IPS-NIHi7 (cell line): ENCODE data around the gene TEX261.

Experiments used
- DNase-seq: peaks from one replicate; pipeline ENCODE4 v3.0.0; 2012; ENCODE audit warnings: mixed read lengths; ENCODE audit errors: extremely low spot score

TEX261 gene

DNA sequence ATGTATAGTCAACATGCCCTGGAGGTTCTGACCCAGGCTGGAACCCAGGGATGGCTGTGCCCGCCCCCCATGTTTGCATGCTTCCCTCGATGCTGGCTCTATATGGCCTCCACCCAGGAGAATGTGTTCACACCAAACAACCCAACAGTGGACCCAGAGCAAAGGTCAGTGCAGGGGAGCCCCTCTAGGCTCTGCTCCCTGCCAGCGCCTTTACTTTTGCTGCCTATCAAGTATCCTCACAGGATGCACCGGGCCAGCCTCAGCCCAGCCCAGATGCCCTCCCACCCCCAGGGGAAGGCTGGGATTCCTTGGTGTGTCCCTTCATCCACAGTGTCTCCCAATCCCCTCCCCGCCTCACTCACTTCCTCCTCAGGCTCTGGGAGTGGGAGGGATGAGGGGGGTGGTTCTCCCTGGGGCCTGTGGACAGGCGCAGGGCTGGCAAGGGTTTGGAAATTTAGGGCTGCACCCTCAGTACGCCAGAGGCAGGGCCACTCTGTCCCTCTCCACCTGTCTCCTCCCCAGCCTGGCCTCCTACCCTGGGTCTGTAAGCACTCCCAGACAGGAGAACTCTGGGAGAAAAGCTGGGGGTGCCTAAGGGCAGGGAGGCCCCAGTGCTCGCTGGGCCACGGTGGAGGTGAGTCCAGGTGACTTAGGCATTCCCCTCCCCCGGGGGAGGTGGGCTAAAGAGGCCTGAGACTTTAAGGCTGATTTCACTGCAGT is 56.6 kb downstream of the TEX261 start:
- DNase-seq, result no peak

DNA sequence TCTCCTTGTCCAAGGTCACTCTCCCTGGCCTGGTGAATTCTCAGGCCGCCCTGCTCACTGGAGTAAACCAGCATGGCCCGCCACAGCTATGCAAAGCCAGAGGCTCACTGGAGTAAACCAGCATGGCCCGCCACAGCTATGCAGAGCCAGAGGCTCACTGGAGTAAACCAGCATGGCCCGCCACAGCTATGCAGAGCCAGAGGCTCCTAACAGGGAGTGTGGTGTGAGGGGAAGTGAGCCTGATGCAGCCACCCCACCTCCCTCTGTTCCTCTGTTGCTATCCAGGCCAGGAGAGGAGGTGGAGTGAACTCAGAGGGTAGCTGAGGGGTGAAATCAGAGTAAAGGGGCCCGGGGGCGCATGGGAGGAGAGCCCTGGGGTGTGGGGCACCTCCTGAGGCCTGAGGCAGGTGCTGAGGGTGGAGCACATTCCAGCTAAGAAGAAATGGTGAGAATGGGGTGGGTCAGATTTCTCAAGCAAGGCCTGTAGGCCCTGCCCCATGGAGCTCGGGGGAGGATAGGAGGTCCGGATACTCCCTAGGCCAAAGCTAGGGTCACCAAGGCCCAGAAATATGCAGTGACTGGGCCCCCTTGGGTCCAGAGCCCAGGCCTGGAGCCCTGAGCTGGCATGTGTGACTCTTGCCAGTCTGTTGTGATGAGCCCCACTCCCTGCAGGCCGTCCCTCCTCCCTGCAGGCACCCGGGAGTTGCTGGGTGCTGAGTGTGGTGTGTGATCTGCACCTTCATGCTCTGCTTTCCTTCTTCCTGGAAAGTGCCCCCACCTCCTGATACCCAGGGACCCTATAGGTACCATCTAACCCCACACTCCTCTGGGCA is 57.5 kb downstream of the TEX261 start:
- DNase-seq, result no peak

DNA sequence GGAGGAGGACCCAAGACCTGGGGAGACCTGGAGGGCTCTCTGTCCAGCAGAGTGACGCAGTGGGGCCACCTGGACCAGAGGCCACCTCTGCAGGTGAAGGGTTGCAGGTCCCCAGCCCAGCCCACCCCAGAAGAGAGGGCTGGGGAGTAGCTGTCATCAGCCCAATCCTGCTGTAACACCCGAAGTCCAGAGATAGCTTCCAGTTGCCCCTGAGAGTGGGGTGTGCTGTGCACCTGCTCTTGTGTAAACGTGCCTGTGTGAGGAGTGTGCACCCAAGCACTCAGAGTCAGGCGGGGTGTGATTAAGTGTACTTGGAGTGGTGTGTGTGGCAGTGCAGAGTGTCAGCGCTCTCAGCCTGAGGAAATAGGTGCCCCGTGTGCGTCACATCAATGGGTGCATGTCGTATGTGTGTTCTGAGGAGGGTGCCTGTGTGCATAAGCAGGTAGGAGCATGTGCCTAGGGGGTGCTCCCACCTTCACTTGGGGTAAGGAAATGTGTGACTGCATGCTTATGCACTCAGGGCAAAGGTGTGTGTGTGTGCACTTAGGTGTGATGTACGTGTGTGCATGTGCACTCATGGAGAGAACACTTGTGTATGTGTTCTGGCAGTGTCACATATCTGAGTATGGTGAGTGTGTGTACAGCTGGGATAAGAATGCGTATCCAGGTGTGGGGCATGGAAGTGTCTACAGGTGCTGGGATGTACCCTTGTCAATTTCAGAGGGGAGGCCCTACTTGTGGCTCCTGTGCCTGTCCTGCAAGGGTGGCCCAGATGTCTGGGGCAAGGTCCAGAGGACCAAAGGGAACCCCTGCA is 58.3 kb downstream of the TEX261 start:
- DNase-seq, result no peak
